Activated CD4-positive, alpha-beta T cell treated with anti-CD3 and anti-CD28 coated beads for 4 hours (primary cell): Measurements from ENCODE around the gene JPH3.
A peak's percentile ranks its signal among the peaks of the same experiment; 100 is the strongest.
"Not testable (repeated sequence)": the region's sequence is repeated elsewhere in the genome, so short reads cannot be mapped to it uniquely, and the experiment has no call there.

Experiments used
- DNase-seq, 2 donors: peaks; one replicate each; pipeline ENCODE4 v3.0.0-alpha.2; 2020

The JPH3 gene

DNA sequence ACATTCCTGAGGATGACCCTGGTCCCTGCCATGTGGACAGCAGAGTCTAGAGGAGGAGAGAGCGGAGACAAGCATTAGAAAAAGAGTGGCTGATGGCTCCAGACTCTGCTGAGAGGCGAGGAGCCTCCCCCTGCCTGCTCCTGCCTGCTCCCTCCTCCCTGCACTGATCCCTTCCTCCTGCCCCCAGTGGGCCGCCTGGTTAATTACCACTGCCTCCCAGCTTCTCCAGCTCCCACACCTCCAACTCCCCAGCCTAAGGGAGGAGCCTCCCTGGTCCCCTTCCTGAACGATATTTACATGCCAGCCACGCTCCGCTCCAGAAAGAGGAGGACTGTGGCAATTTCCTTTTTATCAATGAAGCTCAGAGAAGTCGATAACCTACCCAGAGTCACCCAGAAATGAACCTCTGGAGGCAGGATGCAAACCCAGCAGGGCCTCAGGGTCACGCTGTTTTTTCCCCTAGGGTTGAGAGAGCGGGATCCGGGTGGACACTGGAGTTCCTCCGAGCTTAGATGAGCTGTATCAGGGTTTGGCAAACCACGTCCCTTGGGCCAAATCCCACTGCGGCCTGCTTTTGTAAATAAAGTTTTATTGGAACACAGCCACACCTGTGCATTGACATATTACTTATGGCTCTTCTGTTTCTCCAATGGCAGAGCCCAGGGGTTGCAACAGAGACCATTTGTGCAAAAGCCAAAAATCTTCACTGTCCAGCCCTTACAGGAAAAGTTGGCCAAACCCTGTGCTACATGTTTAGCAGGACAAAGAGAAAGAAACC lies 27.1 kb upstream of the JPH3 start:
- no peak for DNase-seq

- DNase-seq: no peak
These were observed 26.1 kb upstream of the JPH3 start for GRCh38 chr16:87576171-87576570.

DNA sequence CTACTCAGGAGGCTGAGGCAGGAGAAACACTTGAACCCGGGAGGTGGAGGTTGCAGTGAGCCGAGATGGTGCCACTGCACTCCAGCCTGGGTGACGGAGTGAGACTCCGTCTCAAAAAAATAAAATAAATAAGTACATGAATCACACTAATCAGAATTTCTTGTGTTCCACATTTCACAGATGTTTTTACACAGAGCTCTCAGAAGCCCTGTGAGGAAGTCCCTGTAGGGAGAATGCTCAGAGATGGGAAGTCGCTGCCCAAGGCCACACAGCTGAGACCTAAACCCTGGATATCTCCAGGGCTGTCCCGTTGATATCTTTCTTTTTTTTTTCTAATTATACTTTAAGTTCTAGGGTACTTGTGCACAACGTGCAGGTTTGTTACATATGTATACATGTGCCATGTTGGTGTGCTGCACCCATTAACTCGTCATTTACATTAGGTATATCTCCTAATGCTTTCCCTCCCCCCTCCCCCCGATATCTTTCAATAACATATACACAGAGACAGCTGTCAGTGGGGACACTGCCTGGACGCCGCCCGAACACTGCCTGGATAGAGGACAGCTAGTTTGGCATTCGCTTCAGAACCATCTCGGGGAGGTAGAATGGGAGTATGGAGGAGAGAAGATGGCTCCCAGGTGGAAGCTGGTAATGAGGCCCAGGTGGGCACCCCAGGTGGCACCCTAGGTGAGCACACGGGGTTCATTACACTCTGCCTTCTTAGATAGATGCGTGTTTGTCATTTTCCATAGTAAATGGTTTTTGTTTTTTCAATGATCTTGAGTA lies 24.0 kb upstream of the JPH3 start:
- DNase-seq: not testable (repeated sequence)

- no peak for DNase-seq
These were observed 22.6 kb upstream of the JPH3 start for GRCh38 chr16:87579691-87580090.

GRCh38 chr16:87580855-87581261 lies 21.4 kb upstream of the JPH3 start:
- DNase-seq: peak in 1 of 2 donors; percentile 7

GRCh38 chr16:87581857-87582215 lies 20.5 kb upstream of the JPH3 start:
- no peak for DNase-seq

DNA sequence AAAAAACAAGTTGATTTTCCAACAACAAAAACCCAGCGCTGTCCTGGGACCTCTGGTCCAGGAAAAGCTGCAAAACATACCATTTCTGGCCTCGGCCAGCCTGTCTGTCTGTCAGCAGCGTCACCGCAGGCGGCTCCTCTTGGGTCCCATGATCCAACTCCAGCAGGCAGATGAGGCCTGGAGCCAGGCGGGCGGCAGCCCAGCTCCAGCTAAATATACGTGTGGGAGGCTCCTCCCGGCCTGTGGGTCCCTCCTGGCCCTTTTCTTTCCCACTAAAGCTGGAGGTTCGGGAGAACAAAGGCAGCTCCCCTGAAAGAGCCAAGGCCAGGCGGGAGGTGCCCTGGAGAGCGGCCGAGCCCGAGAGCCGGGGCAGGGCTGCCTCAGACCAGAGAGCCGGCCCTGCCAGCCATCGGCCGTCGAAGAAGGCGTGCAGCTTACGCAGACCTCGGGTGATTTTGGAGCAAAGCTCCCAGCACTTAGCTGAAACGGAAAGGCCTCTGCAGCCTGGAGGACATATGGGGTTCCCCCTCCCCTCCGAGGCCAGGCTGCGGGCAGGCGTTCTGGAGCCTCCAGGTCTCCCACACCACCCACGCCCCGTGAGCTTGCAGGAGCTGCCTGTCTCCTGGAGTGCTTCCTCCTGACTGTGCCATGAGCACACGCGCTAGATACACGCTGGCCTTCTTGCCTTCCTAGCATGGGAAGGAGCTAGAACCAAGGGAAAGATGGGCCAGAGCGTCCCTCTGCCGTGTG lies 19.9 kb upstream of the JPH3 start:
- no peak for DNase-seq

DNA sequence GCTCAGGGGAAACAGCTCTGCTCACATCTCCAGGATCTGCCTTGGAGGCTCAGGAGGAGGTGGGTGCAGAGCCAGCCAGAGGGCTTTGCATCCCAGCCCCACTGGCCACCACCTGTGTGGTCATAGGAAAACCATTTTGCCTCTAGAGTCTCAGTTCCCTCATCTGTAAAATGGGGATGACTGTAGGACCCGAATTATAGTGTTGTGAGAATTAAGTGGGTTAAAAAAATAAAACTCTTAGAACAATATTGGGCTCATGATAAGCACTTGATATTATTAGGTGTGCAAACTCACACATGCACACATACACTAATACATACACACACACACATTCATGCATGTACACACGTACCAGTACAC lies 19.4 kb upstream of the JPH3 start:
- DNase-seq: no peak

DNA sequence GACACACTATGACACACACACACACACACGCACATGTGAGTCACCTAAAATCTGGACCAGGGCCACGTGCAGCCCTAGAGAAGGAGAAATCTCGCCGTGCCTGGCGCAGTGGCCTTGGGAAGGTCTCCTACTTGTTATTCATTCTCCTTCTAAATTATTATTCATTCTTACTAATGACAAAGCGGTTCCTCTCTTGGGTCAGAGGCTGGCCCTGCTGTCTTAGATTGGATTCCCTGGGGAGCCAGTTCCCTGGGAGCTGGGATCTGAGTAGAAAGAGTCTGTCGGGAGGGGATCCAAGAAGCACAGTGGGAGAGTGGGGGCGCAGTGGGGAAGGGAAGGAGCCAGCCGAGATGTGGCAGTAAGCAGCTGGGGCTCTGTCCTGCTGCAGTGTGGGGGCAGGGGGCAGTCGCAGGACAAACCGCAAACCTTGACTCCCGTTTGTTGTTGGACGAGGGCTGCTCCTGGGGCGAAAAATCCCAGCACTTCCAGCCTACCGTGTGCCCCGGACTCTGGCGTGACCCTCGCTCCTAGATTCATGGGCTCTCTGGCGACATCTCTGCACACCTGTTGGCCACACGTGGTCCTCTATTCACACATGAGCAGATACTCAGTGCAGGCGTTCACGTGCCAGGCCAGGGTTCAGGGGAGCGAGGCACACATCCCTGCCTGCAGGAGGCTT lies 18.7 kb upstream of the JPH3 start:
- no peak for DNase-seq

DNA sequence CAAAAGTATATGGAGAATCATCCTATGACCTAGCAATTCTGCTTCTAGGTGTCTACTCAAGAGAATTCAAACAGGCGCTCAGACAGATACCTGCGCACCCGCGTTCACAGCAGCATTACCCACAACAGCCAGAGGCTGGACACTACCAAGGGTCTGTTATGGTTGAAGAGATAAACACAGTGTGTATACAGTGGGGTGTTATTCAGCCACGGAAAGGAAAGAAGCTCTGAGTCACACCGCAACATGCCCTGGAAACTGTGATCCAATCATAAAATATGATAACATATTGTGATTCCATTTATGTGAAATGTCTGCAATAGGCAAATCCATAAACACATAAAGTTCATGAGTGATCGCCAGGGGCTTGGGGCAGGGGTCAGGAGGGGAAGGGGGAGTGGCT lies 18.0 kb upstream of the JPH3 start:
- no peak for DNase-seq

DNA sequence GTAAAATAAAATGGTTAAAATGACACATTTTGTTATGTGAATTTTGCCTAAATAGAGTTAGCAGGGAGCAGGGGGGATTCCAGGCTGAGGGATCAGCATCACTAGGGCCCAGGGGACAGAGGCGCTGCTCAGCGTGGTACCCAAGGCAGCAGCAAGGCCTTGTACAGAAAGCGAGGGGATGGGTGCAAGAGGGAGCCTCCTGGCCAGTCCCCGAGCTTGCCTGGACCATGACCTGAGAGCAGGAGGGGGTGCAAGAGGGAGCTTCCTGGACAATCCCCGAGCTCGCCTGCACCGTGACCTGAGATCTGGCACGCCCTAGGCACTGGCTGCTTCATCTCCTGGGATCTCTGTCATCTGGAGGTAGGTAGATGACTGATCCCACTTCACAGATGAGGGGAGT lies 17.3 kb upstream of the JPH3 start:
- no peak for DNase-seq

DNA sequence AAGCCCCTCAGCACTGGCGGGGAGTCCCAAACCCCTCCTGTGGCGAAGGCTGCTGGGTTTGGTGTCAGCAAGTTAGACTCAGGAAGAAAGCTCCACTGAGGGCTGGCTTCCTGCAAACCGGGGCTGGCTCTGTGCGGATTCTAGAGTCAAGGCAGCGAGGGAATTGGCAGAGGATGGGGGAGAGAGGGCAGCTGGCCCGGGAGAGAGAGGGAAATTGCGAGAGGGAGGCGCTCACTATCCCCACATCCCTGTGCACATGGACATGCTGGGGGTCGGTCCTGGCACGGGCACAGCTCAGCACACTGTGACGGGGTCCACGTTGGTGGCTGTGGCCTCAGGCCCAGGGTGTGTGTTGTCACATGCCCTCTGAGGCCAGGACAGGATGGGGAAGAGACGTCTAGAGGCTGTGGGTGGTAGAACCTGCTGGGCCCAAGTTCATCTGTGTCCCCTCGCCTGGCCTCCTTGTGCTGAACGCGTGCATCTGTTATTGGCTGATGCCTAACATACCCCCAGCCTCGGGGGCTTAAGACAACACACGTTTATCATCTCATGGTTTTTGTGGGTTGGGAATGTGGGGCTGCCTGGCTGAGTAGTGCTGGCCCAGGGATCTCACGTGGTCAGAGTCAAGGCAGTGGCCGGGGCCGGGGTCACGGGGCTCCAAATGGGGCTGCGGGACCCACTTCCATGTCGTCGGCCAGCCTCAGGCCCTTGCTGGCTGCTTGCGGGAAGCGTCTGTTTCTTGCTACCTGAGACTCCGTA lies 16.7 kb upstream of the JPH3 start:
- DNase-seq: no peak

GRCh38 chr16:87586201-87586782 lies 16.0 kb upstream of the JPH3 start:
- no peak for DNase-seq

DNA sequence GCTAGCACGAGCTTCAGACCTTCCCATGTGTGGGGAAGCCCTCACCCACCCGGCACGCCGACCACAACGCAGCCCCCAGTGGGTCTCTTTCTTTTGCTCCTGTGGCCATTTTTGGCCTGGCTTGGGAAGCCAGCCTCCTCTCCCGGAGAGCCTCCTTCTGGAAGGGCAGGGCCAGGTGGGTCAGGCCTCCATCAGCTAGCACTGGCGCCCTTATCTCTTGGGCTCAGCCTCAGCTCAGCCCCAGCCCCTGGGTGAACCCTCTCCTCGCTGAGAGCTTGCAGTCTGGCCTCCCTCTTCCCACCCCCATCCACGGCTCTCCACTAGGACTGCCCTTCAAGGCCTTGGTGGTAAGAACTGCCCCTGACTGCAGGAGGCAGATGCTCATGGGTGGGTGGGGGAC lies 14.7 kb upstream of the JPH3 start:
- no peak for DNase-seq

DNA sequence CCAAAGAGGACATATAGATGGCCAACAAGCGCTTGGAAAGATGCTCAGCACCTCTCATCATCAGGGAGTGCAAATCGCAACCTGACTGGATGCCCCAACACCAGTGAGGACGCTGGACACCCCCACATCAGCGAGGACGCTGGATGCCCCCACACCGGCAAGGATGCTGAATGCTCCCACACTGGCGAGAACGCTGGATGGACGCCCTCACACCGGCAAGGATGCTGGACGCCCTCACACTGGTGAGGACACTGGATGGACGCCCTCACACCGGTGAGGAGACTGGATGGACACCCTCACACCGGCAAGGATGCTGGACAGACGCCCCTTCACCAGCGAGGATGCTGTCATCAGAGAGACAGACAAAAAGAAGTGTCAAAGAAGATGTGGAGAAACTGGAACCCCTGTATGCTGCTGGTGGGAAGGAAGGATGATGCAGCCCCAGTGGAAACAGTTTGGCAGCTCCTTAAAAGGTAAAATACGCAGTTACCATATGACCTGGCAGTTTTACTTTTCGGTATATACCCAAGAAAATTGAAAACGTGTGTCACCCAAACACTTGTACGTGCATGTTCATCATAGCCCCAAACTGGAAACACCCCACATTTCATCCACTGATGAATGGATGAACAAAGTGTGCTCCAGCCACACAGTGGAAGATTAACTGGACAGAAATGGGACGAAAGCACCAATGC lies 10.1 kb upstream of the JPH3 start:
- no peak for DNase-seq

- DNase-seq: no peak
These were observed 8.5 kb upstream of the JPH3 start for GRCh38 chr16:87593710-87594258.

DNA sequence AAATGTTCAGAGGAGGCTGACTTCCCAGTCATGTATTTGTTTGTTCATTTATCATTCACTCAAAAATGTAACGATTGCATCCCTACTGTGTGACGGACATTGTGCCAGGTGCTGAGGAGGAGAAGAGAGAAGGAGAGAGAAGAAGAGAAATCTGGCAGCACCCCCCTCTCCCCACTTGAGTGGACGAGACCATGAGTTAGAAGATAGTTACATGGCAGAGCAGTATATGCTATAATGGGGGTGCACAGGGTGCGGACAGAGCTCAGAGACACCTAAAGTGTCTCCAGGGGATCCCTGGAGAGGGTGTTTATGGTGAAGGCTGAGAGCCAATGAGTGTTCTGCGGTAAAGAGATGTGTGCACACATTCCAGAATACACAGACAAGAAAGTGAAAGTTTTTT lies 6.6 kb upstream of the JPH3 start:
- no peak for DNase-seq

DNA sequence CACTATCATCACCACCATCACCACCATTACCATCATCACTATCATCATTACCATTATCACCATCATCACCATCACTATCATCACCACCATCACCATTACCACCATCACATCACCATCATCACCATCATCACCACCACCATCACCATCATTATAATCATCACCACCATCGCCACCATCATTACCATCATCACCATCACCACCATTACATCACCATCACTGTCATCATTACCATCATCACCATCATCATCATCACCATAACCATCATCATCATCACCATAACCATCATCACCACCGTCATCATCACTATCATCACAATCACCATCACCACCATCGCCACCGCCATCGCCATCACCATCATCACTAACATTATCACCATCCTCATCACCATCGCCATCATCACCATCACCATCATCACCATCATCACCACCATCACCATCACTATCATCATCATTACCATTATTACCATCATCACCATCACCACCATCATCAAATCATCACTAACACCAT lies 4.9 kb upstream of the JPH3 start:
- DNase-seq: no peak

GRCh38 chr16:87598431-87598830 lies 3.9 kb upstream of the JPH3 start:
- no peak for DNase-seq

DNA sequence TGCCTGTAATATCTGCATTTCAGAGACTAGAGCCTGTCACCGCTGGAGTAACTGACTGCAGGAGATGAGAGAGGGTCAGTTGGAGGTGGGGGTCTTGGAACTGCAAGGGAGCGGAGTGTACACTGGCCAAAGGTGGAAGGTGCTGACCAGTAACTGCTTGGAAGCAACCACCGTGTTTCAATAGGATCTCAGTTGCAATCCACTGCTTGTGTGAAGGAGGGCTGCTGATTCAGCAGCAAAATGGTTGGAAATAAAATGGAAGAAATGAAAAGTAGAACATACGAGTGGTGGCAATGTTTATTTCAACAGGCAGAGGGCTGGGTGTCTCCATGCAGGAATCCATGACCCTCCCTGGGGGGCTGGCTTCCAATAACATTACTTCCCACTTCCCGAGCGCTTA lies 2.1 kb upstream of the JPH3 start:
- no peak for DNase-seq

- no peak for DNase-seq
These were observed 817 bp upstream of the JPH3 start for GRCh38 chr16:87601401-87601981.
